NCI-H82 treated with DMSO at 0.1 percent for 48 hours (cell line): ENCODE results near the gene OAT.

ENCODE experiments used
- DNase-seq: peaks from one replicate; lab custom pipeline; 2025; ENCODE audit not compliant: unreplicated experiment; lab: John Stamatoyannopoulos, UW

Gene OAT

GRCh38 chr10:124354411-124355382 lies 64.0 kb downstream of the OAT start:
- no peak for DNase-seq

- no peak for DNase-seq
Observed at GRCh38 chr10:124353896-124354295, 64.8 kb downstream of the OAT start.

- no peak for DNase-seq
Observed at GRCh38 chr10:124353091-124353815, 65.5 kb downstream of the OAT start.

- DNase-seq, result no peak
Observed at GRCh38 chr10:124351481-124352220, 67.1 kb downstream of the OAT start.

- no peak for DNase-seq
Observed at GRCh38 chr10:124350806-124351205, 67.9 kb downstream of the OAT start.

GRCh38 chr10:124349996-124350280 lies 68.8 kb downstream of the OAT start:
- DNase-seq, result no peak

DNA sequence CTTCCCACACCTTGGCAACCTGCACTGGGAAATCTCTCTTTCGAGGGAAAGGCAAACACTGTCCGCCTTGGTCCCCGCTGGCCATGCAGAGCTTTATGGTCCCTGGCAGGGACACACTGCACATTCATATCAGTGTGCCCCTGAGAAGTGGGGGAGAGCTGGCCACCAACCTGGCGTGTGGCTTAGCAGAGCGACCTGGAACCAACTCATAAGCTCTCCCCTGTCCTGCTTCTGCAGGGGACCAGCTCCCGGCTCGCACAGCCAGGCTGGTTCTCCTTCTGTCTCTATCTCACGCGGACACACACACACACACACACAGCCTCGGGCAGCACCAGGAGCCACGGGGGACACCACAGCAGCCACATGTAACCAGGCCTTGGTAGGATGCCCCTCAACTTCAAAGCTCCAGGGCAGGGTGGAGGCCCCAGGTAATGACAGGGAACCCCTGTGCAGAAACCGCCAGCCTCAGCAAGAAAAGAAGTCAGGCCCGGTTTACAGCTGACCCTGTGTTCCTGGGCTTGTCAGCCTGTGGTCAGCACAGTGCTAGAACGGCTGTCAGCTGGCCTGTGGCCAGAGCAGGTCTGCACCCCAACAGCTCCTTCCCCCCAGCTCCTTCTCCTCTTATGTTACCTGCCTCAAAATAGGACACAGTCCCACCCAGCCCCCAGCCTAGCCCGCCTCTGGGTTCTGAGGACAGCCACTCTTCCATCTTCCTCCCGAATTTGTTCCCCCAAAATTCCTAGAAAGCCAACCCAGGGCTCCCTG lies 69.3 kb downstream of the OAT start:
- DNase-seq, result no peak

DNA sequence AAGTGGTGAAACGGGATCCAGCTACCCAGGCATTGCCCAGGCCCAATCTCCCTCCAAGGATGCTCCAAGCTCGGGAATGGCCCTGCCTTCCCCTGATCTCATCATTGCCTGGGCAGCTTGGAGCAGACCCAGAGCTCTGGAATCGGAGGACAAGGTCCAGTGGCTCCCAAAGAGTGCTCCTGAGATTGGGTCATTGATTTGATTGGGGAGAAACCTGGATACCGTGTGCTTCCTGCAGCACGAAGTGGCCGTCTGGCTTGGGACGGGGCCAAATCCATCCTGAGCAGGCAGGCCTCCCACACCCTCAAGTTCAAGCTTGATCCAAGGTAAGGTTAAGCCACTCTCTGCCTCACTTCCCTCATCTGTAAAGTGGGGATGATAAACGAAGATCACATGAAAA lies 69.9 kb downstream of the OAT start:
- no peak for DNase-seq

- no peak for DNase-seq
Observed at GRCh38 chr10:124347956-124348355, 70.8 kb downstream of the OAT start.
